ENCODE results near the gene SHANK1. TPM values are rescaled to one million over a fixed set of nuclear protein-coding genes. Genes with fewer than 3 reads are reported as not detected.

SHANK1 gene
- total RNA-seq, 4 donors from 2014 or later = 0.10 to 0.45 TPM; not detected in 2

DNA sequence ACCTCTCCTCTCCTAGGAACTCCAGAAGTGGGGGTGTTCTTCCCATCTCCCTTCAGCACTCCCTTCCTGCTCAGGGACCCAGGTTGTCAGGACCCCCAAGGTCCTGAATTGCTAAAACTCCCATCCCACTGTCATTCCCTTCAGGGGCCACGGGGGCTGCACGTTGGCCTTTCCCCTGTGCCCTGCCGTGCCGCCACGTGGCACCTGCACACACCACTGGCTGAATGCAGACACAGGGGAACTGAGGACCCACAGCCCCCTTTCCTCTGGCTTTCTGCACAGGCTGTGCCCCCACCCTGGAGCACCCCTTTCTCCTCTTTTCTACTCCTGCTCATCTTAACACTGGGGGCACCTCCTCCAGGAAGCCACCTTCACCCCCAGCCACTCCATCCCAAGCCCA is 9.0 kb downstream of the SHANK1 start:
- TF ChIP-seq POLR2A (IDR thresholded peaks at IDR 0.05) = no peak
- TF ChIP-seq, protein P1, sequence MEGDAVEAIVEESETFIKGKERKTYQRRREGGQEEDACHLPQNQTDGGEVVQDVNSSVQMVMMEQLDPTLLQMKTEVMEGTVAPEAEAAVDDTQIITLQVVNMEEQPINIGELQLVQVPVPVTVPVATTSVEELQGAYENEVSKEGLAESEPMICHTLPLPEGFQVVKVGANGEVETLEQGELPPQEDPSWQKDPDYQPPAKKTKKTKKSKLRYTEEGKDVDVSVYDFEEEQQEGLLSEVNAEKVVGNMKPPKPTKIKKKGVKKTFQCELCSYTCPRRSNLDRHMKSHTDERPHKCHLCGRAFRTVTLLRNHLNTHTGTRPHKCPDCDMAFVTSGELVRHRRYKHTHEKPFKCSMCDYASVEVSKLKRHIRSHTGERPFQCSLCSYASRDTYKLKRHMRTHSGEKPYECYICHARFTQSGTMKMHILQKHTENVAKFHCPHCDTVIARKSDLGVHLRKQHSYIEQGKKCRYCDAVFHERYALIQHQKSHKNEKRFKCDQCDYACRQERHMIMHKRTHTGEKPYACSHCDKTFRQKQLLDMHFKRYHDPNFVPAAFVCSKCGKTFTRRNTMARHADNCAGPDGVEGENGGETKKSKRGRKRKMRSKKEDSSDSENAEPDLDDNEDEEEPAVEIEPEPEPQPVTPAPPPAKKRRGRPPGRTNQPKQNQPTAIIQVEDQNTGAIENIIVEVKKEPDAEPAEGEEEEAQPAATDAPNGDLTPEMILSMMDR (IDR thresholded peaks at IDR 0.05) = no peak
- Histone ChIP-seq H3K27ac (no peak overlapping the region), H3K9me3 (no peaks in the 10 kb centered on the region), H3K36me3 (no peaks in the 10 kb centered on the region), H3K4me1 (no peaks in the 10 kb centered on the region), H3K4me3 (replicated peaks in 1 of 3) (no peak overlapping the region), H3K27me3 (no peaks in the 10 kb centered on the region)
- no peak for DNase-seq
- WGBS, 2 donors = 89 to 94% methylated on average over 5 of the region's 5 CpGs
- intact Hi-C loops (cut with DNase I) = no loop called here

DNA sequence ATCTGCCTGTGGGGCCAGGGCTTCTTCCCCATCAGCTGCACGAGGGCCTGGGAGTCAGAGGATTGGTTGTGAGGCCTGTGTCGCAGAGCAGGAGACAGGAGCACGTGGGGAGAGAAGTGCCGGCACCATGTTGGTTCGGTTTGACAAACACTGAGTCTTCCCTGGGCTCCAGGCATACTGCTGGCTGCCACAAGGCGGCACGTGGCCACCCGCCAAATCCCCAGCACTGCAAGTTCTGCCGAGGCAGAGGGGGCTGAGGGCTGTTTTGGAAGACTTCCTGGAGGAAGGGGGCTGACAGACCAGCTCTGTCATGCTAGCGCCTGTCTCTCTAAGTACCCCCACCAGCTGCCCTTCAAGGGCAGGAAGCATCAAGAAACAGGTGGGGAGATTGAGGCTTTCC is 9.5 kb downstream of the SHANK1 start:
- H3K27me3 ChIP-seq = no peaks in the 10 kb centered on the region
- TF ChIP-seq, protein P1 (IDR thresholded peaks at IDR 0.05) = no peak
- no peak for TF ChIP-seq POLR2A (IDR thresholded peaks at IDR 0.05)
- H3K27ac ChIP-seq = no peak overlapping the region
- WGBS, 2 donors = 46 to 55% methylated on average over 4 to 5 of the region's 10 CpGs
- intact Hi-C loops (cut with DNase I) = no loop called here
- DNase-seq = no peak
- H3K36me3 ChIP-seq = no peaks in the 10 kb centered on the region
- H3K4me1 ChIP-seq = no peaks in the 10 kb centered on the region
- H3K4me3 ChIP-seq (replicated peaks in 1 of 3) = no peak overlapping the region
- H3K9me3 ChIP-seq = no peaks in the 10 kb centered on the region

DNA sequence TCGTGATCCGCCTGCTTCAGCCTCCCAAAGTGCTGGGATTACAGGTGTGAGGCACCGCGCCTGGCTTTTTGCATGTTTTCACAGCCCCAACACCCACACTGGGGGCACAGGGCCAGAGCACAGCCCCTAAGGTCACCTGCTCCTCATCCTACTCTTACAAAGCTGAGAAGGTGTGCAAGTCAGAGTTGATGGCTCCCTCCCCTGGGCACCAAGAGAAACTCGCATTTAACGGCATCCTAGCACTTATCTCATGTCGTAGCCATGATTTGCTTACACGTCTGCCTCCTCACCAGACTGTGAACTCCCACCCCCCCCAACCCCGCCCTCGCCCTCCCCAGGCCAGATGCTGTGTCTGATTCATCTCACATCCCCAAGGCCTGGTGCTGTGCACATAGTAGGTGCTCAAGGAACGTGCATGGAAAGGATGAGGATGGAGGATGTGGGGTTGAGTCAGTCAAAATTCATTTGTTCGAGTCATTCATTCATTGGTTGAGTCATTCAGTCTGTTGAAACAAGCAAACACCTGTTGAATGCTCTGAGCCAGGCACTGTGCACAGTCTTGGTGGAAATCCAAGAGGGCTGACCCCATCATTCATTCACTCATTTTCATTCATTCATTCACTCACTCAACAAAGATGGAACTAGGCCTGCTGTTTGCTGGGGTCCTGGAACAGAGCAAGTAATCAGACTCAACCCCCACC is 11.3 kb downstream of the SHANK1 start:
- no peak overlapping the region for H3K4me3 ChIP-seq (replicated peaks in 1 of 3)
- no peaks in the 10 kb centered on the region for H3K9me3 ChIP-seq
- 68 to 71% methylated on average over 12 of the region's 12 CpGs for WGBS, 2 donors
- intact Hi-C loops (cut with DNase I) = no loop called here
- no peak overlapping the region for H3K27ac ChIP-seq
- no peaks in the 10 kb centered on the region for H3K27me3 ChIP-seq
- DNase-seq = no peak
- no peaks in the 10 kb centered on the region for H3K36me3 ChIP-seq
- TF ChIP-seq POLR2A (IDR thresholded peaks at IDR 0.05) = no peak
- TF ChIP-seq, protein P1 (IDR thresholded peaks at IDR 0.05) = no peak
- H3K4me1 ChIP-seq = no peaks in the 10 kb centered on the region

DNA sequence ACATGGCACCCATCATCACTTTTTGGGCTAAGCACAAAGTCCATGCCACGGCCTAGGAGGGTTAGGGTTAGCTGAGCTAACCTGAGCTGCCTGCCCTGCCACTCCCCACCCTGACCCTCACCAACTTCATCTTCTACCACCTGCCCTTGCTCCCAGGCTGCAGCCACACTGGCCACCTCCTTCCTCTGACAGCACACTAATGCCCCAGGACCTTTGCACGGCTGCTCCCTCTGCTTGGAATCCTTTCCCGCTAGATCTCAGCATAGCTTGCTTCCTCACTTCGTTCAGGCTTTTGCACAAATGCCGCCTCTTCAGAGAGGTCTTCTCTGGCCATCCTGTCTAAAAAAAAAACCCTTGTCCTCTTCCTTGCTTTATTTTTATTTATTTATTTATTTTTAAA is 13.2 kb downstream of the SHANK1 start:
- Histone ChIP-seq H3K27me3 (no peaks in the 10 kb centered on the region), H3K27ac (no peak overlapping the region), H3K9me3 (no peaks in the 10 kb centered on the region), H3K4me3 (replicated peaks in 1 of 3) (no peak overlapping the region), H3K4me1 (no peaks in the 10 kb centered on the region), H3K36me3 (no peaks in the 10 kb centered on the region)
- 77 to 82% methylated on average over 5 of the region's 5 CpGs for WGBS, 2 donors
- TF ChIP-seq POLR2A (IDR thresholded peaks at IDR 0.05) = no peak
- TF ChIP-seq, protein P1 (IDR thresholded peaks at IDR 0.05) = no peak
- intact Hi-C loops (cut with DNase I) = no loop called here
- DNase-seq = no peak

DNA sequence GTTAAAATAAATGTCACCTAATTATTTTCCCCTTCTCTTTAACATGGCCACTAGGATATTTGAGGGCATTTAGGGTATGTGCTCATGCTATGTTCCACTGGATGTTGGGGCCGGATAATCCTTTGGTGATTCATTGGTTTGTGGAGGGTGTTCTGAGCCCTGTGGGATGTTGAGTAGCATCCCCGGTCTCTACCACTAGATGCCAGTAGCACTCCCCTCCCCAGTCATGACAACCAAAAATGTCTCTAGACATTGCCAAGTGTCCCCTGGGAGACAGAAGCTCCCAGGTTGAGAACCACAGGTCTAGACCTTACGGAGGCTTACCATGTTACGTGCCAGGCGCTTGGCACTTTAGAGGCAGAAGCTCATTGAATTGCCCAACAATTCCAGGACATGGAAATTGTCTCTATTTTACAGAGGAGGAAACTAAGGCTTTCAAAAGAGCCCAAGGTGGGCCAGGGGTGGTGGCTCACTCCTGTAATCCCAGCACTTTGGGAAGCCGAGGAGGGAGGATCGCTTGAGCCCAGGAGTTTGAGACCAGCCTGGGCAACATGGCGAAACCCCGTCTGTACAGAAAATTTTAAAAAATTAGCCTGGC is 14.1 kb downstream of the SHANK1 start:
- no peaks in the 10 kb centered on the region for H3K27me3 ChIP-seq
- no peaks in the 10 kb centered on the region for H3K9me3 ChIP-seq
- H3K36me3 ChIP-seq = no peaks in the 10 kb centered on the region
- no peaks in the 10 kb centered on the region for H3K4me1 ChIP-seq
- DNase-seq = peak; percentile 13 to 21
- TF ChIP-seq, protein P1 (IDR thresholded peaks at IDR 0.05) = peak in 4 of 6 experiments; percentile 11 to 50 (median 41)
- no peak for TF ChIP-seq POLR2A (IDR thresholded peaks at IDR 0.05)
- WGBS, 2 donors = 43 to 44% methylated on average over 8 to 9 of the region's 9 CpGs
- H3K27ac ChIP-seq = no peak overlapping the region
- intact Hi-C loops (cut with DNase I) = no loop called here
- no peak overlapping the region for H3K4me3 ChIP-seq (replicated peaks in 1 of 3)

Data from thyroid gland (tissue), 4 donors.